BE2C (cell line): ENCODE data around the gene SLC44A3.
A peak's percentile ranks its signal among the peaks of the same experiment; 100 is the strongest.

Source experiments
- DNase-seq: peaks from one replicate; pipeline ENCODE4 v3.0.0-alpha.2; 2020
- H3K27me3 ChIP-seq: fragments of 250-450 bp; sonication (Bioruptor Pico); 2 replicates; pipeline ENCODE4 v1.5.1; 2020; ENCODE audit warnings: mild to moderate bottlenecking
- H3K36me3 ChIP-seq: fragments of 250-450 bp; sonication (Bioruptor Pico); 2 replicates; pipeline ENCODE4 v1.5.1; 2020; ENCODE audit warnings: mild to moderate bottlenecking
- H3K4me1 ChIP-seq: fragments of 250-450 bp; sonication (Bioruptor Pico); 2 replicates; pipeline ENCODE4 v1.5.1; 2020
- H3K4me3 ChIP-seq: 2 replicates; pipeline ENCODE4 v1.5.1; 2011; ENCODE audit warnings: low read depth, low read length
- H3K9me3 ChIP-seq: fragments of 250-450 bp; sonication (Bioruptor Pico); 2 replicates; pipeline ENCODE4 v1.5.1; 2020
- TF ChIP-seq, protein P1 (sequence below): IDR thresholded peaks from 2 replicates; pipeline ENCODE4 v1.5.1; 2012; ENCODE audit warnings: mild to moderate bottlenecking, low read depth, low read length

Gene SLC44A3

DNA sequence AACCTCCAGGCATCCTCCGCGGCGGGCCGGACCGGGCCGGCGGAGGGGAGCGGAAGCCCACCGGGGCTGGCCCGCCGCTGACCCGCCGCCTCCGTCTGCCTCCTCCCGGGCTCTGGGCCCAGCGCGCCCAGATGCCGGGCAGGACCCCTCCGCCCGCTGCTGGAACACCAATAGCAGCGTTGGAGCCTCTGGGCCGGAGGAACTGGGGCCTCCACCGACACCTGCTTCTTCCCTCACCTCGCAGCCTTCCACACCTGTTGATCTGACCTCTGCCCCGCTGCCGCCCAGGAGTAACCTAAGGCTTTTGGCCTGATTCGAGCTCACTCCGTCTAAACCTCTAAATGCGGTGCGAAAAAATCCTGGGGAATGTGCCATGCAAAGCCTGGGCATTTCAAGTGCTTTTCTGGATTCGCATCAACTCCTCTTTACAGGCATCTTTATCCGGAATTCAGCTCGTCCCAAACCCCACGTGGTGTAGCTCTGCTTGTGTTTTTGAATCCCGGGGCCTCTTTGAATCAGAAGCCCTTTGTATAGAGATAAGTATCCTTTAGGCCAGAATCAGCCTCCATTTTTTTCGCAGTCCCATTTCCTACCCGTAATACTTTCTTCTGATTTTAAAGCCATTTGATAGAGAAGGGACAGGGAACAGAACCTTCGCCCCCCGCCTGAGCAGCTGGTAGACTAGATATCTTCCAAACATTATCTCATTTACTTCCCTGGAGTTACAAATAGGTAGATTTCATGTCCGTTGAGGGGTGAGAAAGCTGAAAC, 107.4 kb downstream of the SLC44A3 start:
- TF ChIP-seq, protein P1, sequence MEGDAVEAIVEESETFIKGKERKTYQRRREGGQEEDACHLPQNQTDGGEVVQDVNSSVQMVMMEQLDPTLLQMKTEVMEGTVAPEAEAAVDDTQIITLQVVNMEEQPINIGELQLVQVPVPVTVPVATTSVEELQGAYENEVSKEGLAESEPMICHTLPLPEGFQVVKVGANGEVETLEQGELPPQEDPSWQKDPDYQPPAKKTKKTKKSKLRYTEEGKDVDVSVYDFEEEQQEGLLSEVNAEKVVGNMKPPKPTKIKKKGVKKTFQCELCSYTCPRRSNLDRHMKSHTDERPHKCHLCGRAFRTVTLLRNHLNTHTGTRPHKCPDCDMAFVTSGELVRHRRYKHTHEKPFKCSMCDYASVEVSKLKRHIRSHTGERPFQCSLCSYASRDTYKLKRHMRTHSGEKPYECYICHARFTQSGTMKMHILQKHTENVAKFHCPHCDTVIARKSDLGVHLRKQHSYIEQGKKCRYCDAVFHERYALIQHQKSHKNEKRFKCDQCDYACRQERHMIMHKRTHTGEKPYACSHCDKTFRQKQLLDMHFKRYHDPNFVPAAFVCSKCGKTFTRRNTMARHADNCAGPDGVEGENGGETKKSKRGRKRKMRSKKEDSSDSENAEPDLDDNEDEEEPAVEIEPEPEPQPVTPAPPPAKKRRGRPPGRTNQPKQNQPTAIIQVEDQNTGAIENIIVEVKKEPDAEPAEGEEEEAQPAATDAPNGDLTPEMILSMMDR = no peak
- peak overlapping the region; percentile 56 for H3K4me3 ChIP-seq
- no peaks in the 10 kb centered on the region for H3K27me3 ChIP-seq
- H3K9me3 ChIP-seq = no peaks in the 10 kb centered on the region
- no peaks in the 10 kb centered on the region for H3K36me3 ChIP-seq
- H3K4me1 ChIP-seq = no peaks in the 10 kb centered on the region
- no peak for DNase-seq

DNA sequence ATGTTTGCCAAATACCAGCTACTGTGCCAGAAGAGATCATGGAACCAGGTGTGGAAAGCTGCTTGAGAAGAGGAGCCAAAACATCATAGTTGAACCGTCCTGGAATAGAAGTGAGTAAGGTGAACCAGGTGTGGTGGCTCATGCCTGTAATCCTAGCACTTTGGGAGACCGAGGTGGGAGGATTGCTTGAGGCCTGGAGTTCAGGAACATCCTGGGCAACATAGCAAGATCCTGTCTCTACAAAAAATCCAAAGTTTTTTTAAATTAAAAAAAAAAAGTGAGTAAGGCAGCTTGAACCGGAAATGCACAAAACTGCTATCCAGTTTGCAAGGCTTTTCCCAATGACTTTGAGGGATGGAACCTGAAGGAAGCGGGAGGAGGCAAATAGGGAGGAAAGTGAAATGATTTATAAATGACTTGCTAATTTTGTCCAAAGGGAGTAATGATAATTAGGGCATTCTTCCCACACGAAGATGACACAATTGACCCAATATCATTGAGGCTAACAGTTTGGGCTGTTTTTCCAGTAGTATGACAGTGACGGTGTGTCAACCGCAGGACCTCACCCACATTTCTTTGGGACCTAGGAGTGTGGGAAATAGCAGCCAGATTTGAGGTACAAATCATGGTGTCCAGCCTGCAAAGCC, 108.3 kb downstream of the SLC44A3 start:
- Histone ChIP-seq H3K4me1 (no peaks in the 10 kb centered on the region), H3K36me3 (no peaks in the 10 kb centered on the region), H3K4me3 (no peak overlapping the region; the same call in 1 of the 2 replicates), H3K27me3 (no peaks in the 10 kb centered on the region), H3K9me3 (no peaks in the 10 kb centered on the region)
- DNase-seq = no peak
- TF ChIP-seq, protein P1 = no peak

DNA sequence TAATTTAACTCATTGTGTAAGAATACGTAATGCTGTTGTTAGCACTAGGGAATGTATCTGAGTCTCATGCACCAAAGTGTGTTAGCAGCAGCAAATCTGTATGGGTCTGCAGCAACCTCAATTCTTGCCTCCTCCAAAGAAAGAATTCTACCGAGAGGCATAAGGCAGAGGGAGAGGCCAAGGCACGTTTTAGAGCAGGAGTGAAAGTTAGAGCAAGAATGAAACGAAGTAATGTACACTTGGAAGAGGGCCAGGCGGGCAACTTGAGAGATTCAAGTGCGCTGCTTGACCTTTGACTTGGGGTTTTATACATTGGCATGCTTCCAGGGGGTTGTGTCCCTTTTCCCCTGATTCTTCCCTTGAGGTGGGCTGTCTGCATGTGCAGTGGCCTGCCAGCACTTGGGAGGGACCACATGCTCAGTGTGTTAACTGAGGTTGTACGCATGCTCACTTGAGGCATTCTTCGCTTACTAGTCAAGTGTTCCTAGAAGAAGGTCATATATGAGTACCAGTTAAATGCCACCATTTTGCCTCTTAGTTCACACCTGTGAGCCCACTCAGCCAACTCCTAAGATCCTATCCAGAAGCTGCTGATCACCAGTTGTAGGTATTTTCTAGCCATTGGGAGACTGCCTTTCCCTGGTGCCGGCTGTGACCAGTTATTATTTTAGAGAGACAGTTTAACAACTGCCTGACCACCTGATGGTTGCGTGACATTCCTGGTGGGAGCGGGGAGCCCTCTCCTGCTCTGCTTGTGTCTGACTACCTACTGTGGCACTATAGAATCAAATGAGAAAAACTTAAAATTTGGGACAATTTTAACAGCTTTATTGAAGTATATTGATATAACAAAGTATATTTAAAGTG, 109.4 kb downstream of the SLC44A3 start:
- Histone ChIP-seq H3K36me3 (no peaks in the 10 kb centered on the region), H3K27me3 (no peaks in the 10 kb centered on the region), H3K9me3 (no peaks in the 10 kb centered on the region), H3K4me3 (no peak overlapping the region), H3K4me1 (no peaks in the 10 kb centered on the region)
- DNase-seq = no peak
- TF ChIP-seq, protein P1 = no peak

DNA sequence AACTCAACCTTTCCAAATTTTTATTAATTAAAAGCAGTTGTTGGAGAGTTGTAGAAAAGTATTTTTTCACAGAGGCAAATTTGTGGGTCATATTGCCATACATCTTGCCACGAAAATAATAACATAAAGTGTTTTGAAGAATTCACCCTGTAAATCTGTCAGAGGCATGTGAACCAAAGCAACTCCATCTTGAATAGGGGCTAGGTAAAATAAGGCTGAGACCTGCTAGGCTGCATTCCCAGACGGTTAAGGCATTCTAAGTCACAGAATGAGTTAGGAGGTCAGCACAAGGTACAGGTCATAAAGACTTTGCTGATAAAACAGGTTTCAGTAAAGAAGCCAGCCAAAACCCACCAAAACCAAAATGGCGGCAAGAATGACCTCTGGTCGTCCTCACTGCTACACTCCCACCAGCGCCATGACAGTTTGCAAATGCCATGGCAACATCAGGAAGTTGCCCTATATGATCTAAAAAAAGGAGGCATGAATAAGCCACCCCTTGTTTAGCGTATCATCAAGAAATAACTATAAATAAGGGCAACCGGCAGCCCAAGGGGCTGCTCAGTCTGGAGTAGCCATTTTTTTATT, 111.2 kb downstream of the SLC44A3 start:
- Histone ChIP-seq H3K4me3 (no peak overlapping the region), H3K36me3 (no peaks in the 10 kb centered on the region), H3K27me3 (no peaks in the 10 kb centered on the region), H3K9me3 (no peaks in the 10 kb centered on the region), H3K4me1 (no peaks in the 10 kb centered on the region)
- DNase-seq = no peak
- TF ChIP-seq, protein P1 = no peak

DNA sequence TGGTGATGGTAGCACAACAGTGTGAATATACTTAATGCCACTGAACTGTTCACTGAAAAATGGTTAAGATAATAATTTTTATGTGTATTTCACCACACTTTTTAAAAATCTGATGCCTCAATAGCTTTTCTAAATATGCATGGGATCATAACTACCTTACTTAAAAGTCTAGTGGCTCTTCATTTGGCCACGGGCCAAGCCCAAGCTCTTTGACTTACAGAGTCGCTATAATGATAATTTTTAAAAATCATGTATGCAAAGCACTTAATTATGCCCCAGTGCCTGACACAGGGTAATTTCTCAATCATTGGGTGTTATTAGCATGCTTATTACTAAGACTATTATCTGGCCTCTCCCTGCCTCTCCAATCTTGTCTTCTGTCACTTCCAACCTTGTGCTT, 114.4 kb downstream of the SLC44A3 start:
- Histone ChIP-seq H3K9me3 (no peaks in the 10 kb centered on the region), H3K4me3 (no peak overlapping the region), H3K27me3 (no peaks in the 10 kb centered on the region), H3K4me1 (no peaks in the 10 kb centered on the region), H3K36me3 (no peaks in the 10 kb centered on the region)
- no peak for DNase-seq
- TF ChIP-seq, protein P1 = no peak
